AG09319 (cell line): ENCODE data around the gene ACACB.

Source experiments
- DNase-seq: peaks from one replicate; pipeline ENCODE4 v3.0.0-alpha.2; 2010; ENCODE audit warnings: low read depth; ENCODE audit errors: extremely low read depth
- CTCF ChIP-seq: IDR thresholded peaks from 2 replicates; pipeline ENCODE4 v1.5.1; 2011; ENCODE audit warnings: low read depth, mild to moderate bottlenecking, inconsistent platforms, low read length, moderate library complexity

Gene ACACB

GRCh38 chr12:109098183-109098604 is 18.2 kb upstream of the ACACB start:
- TF ChIP-seq CTCF = no peak
- DNase-seq = peak; percentile 23

- TF ChIP-seq CTCF = no peak
- no peak for DNase-seq
Measured at GRCh38 chr12:109098651-109099050, 17.7 kb upstream of the ACACB start.

GRCh38 chr12:109099431-109100020 is 16.9 kb upstream of the ACACB start:
- no peak for DNase-seq
- TF ChIP-seq CTCF = no peak

- no peak for DNase-seq
- TF ChIP-seq CTCF = no peak
Measured at GRCh38 chr12:109100741-109101140, 15.6 kb upstream of the ACACB start.

- no peak for TF ChIP-seq CTCF
- DNase-seq = no peak
Measured at GRCh38 chr12:109102491-109102890, 13.9 kb upstream of the ACACB start.

- TF ChIP-seq CTCF = no peak
- no peak for DNase-seq
Measured at GRCh38 chr12:109105176-109105575, 11.2 kb upstream of the ACACB start.

GRCh38 chr12:109109746-109110350 is 6.5 kb upstream of the ACACB start:
- no peak for TF ChIP-seq CTCF
- DNase-seq = no peak
